ENCODE results near the gene FAM169A. TPM values are rescaled to one million over a fixed set of nuclear protein-coding genes. Genes with fewer than 3 reads are reported as not detected.
"Not testable (repeated sequence)": the region's sequence is repeated elsewhere in the genome, so short reads cannot be mapped to it uniquely, and the experiment has no call there.

FAM169A gene
- total RNA-seq = 1.8 TPM

GRCh38 chr5:74865804-74866595 is at the start of gene FAM169A:
TSS of gene FAM169A (minus strand) at chr5:74866387. CDS start at chr5:74841676, 24,711 bp downstream.
- peak; percentile 59 for DNase-seq

- DNase-seq = no peak
Measured at GRCh38 chr5:74915488-74915887, 49.3 kb upstream of the FAM169A start.

GRCh38 chr5:74911421-74911820 is 45.2 kb upstream of the FAM169A start:
- not testable (repeated sequence) for DNase-seq

- not testable (repeated sequence) for DNase-seq
Measured at GRCh38 chr5:74909888-74910287, 43.7 kb upstream of the FAM169A start.

GRCh38 chr5:74908237-74908636 is 42.0 kb upstream of the FAM169A start:
- DNase-seq = not testable (repeated sequence)

GRCh38 chr5:74904713-74905112 is 38.5 kb upstream of the FAM169A start:
- DNase-seq = not testable (repeated sequence)

- no peak for DNase-seq
Measured at GRCh38 chr5:74903165-74903787, 37.1 kb upstream of the FAM169A start.

GRCh38 chr5:74897049-74897448 is 30.9 kb upstream of the FAM169A start:
- no peak for DNase-seq

GRCh38 chr5:74895906-74896305 is 29.7 kb upstream of the FAM169A start:
- DNase-seq = peak; percentile 89

- DNase-seq = no peak
Measured at GRCh38 chr5:74894351-74894750, 28.2 kb upstream of the FAM169A start.

GRCh38 chr5:74892921-74893320 is 26.7 kb upstream of the FAM169A start:
- DNase-seq = no peak

- DNase-seq = no peak
Measured at GRCh38 chr5:74889523-74890105, 23.4 kb upstream of the FAM169A start.

GRCh38 chr5:74888117-74888516 is 21.9 kb upstream of the FAM169A start:
- no peak for DNase-seq

- no peak for DNase-seq
Measured at GRCh38 chr5:74885170-74885569, 19.0 kb upstream of the FAM169A start.

- DNase-seq = not testable (repeated sequence)
Measured at GRCh38 chr5:74882379-74883134, 16.4 kb upstream of the FAM169A start.

- DNase-seq = no peak
Measured at GRCh38 chr5:74877624-74878304, 11.6 kb upstream of the FAM169A start.

GRCh38 chr5:74875994-74876791 is 10.0 kb upstream of the FAM169A start:
- no peak for DNase-seq

- DNase-seq = no peak
Measured at GRCh38 chr5:74873525-74874249, 7.5 kb upstream of the FAM169A start.

- no peak for DNase-seq
Measured at GRCh38 chr5:74870299-74871067, 4.3 kb upstream of the FAM169A start.

- not testable (repeated sequence) for DNase-seq
Measured at GRCh38 chr5:74869414-74869813, 3.2 kb upstream of the FAM169A start.
